Glomerular visceral epithelial cell (primary cell): Measurements from ENCODE around the gene CNTNAP4.

Source experiments
- DNase-seq: peaks from one replicate; pipeline ENCODE4 v3.0.0-alpha.2; 2016; ENCODE audit errors: extremely low spot score

CNTNAP4 gene

GRCh38 chr16:76583945-76584344, 306.7 kb downstream of the CNTNAP4 start:
- no peak for DNase-seq

- DNase-seq: no peak
These were observed 321.3 kb downstream of the CNTNAP4 start for GRCh38 chr16:76598498-76598897.

- no peak for DNase-seq
These were observed 330.1 kb downstream of the CNTNAP4 start for GRCh38 chr16:76607317-76607716.
